Measurements from ENCODE around the gene BEGAIN.

DNA sequence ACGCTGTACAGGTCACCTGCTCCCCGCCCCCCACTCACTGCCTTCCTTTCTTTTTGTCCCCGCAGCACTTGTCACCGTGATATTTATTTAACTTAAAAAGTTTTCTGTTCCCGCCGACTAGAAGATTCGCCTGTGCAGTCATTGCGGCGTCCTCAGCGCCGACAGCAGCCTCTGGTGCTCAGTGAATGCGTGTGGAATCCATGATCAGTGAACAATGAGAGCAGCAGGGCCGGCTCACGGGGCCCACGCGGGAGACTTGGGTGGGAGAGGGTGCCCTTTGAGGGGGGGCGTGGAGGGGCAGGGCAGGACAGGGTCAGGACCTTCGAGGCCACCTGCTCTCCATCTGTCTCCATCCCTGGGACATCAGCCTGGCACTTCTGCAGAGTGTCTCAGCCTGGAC is 24.5 kb downstream of the BEGAIN start:
- TF ChIP-seq, protein P1, sequence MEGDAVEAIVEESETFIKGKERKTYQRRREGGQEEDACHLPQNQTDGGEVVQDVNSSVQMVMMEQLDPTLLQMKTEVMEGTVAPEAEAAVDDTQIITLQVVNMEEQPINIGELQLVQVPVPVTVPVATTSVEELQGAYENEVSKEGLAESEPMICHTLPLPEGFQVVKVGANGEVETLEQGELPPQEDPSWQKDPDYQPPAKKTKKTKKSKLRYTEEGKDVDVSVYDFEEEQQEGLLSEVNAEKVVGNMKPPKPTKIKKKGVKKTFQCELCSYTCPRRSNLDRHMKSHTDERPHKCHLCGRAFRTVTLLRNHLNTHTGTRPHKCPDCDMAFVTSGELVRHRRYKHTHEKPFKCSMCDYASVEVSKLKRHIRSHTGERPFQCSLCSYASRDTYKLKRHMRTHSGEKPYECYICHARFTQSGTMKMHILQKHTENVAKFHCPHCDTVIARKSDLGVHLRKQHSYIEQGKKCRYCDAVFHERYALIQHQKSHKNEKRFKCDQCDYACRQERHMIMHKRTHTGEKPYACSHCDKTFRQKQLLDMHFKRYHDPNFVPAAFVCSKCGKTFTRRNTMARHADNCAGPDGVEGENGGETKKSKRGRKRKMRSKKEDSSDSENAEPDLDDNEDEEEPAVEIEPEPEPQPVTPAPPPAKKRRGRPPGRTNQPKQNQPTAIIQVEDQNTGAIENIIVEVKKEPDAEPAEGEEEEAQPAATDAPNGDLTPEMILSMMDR (conservative IDR thresholded peaks at IDR 0.05 in 1 of 2, IDR thresholded peaks at IDR 0.05 in 1 of 2; ENCODE audit: low read depth in 1 of 2, low read length in 2 of 2) = no peak
- no peak for TF ChIP-seq EZH2 (IDR thresholded peaks at IDR 0.05; ENCODE audit: low read length, missing control alignments)
